Lower leg skin (tissue), 3 donors: ENCODE results near the gene SNX5.

Source experiments
- CTCF ChIP-seq, 3 donors: fragments of 450-650 bp; IDR thresholded peaks; one replicate each; pipeline ENCODE4 v1.5.1; 2016; ENCODE audit warnings: antibody characterized with exemption in 3 of 3, mild to moderate bottlenecking in 3 of 3, moderate library complexity in 2 of 3
- POLR2A ChIP-seq, 2 donors: fragments of 450-650 bp; IDR thresholded peaks; one replicate each; pipeline ENCODE4 v1.6.1; 2016 to 2017; ENCODE audit warnings: antibody characterized with exemption in 2 of 2, mild to moderate bottlenecking in 1 of 2, moderate library complexity in 1 of 2

- no peak for TF ChIP-seq POLR2A (IDR thresholded peaks at IDR 0.05)
- no peak for TF ChIP-seq CTCF (IDR thresholded peaks at IDR 0.05)
Observed at GRCh38 chr20:17928633-17929311, 39.8 kb downstream of the SNX5 start.
